A673 (cell line): ENCODE results near the gene STK10. TPM values are rescaled to one million over a fixed set of nuclear protein-coding genes. Genes with fewer than 3 reads are reported as not detected.
A peak's percentile ranks its signal among the peaks of the same experiment; 100 is the strongest.

Source experiments
- BruUV-seq: library from RNA; stranded (reverse); fragments of 400-500 nt; replicated peaks from 2 replicates; lab custom pipeline; 2021; lab: Mats Ljungman, UMichigan
- CTCF ChIA-PET: fragments of 300-600 bp; sonication (Branson Sonifier 250); formaldehyde crosslinking; loops from one replicate; lab custom pipeline; 2022; ENCODE audit warnings: antibody characterized with exemption; lab: Charles Lee
- POLR2A ChIA-PET: fragments of 300-600 bp; sonication (Branson Sonifier 250); formaldehyde crosslinking; loops from one replicate; lab custom pipeline; 2022; ENCODE audit warnings: antibody characterized with exemption; ENCODE audit not compliant: low non-redundant PET; lab: Charles Lee
- DNase-seq: peaks from one replicate; pipeline ENCODE4 v3.0.0-alpha.2; 2015; ENCODE audit warnings: low spot score
- H3K27ac ChIP-seq: fragments of 200-600 bp; sonication (generic); 2 replicates; pipeline ENCODE4 v1.5.1; 2016; ENCODE audit warnings: mixed run types, low read depth, mild to moderate bottlenecking, mixed read lengths, antibody characterized with exemption, low read length; ENCODE audit not compliant: poor library complexity, severe bottlenecking
- H3K27me3 ChIP-seq: fragments of 200-600 bp; sonication (generic); replicated peaks from 2 replicates; pipeline ENCODE4 v1.6.1; 2017; ENCODE audit warnings: mixed run types, low read depth, mild to moderate bottlenecking, mixed read lengths, antibody characterized with exemption, low read length; ENCODE audit not compliant: insufficient read depth, poor library complexity
- H3K36me3 ChIP-seq: fragments of 200-600 bp; sonication (generic); 2 replicates; pipeline ENCODE4 v1.6.1; 2016; ENCODE audit warnings: mixed run types, mild to moderate bottlenecking, mixed read lengths, antibody characterized with exemption, low read length; ENCODE audit not compliant: insufficient read depth, poor library complexity, severe bottlenecking
- H3K4me1 ChIP-seq: fragments of 200-600 bp; sonication (generic); 2 replicates; pipeline ENCODE4 v1.6.1; 2017; ENCODE audit warnings: mixed run types, mild to moderate bottlenecking, mixed read lengths, antibody characterized with exemption, low read length; ENCODE audit not compliant: insufficient read depth, poor library complexity, severe bottlenecking
- H3K4me3 ChIP-seq: fragments of 200-600 bp; sonication (generic); 2 replicates; pipeline ENCODE4 v1.5.1; 2016; ENCODE audit warnings: low read depth, mixed run types, mild to moderate bottlenecking, mixed read lengths, low read length; ENCODE audit not compliant: poor library complexity, severe bottlenecking
- H3K9me3 ChIP-seq: fragments of 200-600 bp; sonication (generic); 2 replicates; pipeline ENCODE4 v1.6.1; 2016; ENCODE audit warnings: mixed run types, low read depth, mild to moderate bottlenecking, mixed read lengths, antibody characterized with exemption, low read length; ENCODE audit not compliant: poor library complexity, severe bottlenecking
- EZH2 ChIP-seq: fragments of 200-600 bp; sonication (generic); IDR thresholded peaks from 2 replicates; pipeline ENCODE4 v1.6.1; 2017; ENCODE audit warnings: borderline replicate concordance, low read depth, mild to moderate bottlenecking, mixed read lengths, antibody characterized with exemption, low read length; ENCODE audit not compliant: poor library complexity, severe bottlenecking
- intact Hi-C: fragments of 100-400 bp; cut with micrococcal nuclease; formaldehyde crosslinking; loops from one replicate; pipeline ENCODE4 v1.10.0; 2022; ENCODE audit not compliant: unreplicated experiment
- total RNA-seq: library from RNA; stranded (reverse); gene quantifications from 2 replicates; pipeline ENCODE4 v1.2.3, GENCODE V29; 2021
- TF ChIP-seq, protein P1 (sequence below): fragments of 300-800, 200-600 bp; sonication (generic); conservative IDR thresholded peaks from 2 replicates; pipeline ENCODE4 v1.5.1; 2017; ENCODE audit warnings: low read depth, mild to moderate bottlenecking, antibody characterized with exemption, low read length, moderate library complexity, mixed read lengths

STK10 gene
- total RNA-seq, 1 experiment from 2014 or later: 3.8 TPM

GRCh38 chr5:172046593-172046992, 141.4 kb downstream of the STK10 start:
- no TSS peak for BruUV-seq
- intact Hi-C loops: loop anchor here (10.0 kb wide), 1 partner anchor 412 kb away; no protein-coding TSS in a partner anchor
- H3K27me3 ChIP-seq: no peaks in the 10 kb centered on the region
- no peak overlapping the region for H3K27ac ChIP-seq
- no peak for DNase-seq
- TF ChIP-seq, protein P1, sequence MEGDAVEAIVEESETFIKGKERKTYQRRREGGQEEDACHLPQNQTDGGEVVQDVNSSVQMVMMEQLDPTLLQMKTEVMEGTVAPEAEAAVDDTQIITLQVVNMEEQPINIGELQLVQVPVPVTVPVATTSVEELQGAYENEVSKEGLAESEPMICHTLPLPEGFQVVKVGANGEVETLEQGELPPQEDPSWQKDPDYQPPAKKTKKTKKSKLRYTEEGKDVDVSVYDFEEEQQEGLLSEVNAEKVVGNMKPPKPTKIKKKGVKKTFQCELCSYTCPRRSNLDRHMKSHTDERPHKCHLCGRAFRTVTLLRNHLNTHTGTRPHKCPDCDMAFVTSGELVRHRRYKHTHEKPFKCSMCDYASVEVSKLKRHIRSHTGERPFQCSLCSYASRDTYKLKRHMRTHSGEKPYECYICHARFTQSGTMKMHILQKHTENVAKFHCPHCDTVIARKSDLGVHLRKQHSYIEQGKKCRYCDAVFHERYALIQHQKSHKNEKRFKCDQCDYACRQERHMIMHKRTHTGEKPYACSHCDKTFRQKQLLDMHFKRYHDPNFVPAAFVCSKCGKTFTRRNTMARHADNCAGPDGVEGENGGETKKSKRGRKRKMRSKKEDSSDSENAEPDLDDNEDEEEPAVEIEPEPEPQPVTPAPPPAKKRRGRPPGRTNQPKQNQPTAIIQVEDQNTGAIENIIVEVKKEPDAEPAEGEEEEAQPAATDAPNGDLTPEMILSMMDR: no peak
- no peak for TF ChIP-seq EZH2
- no peak overlapping the region for H3K4me3 ChIP-seq
- ChIA-PET POLR2A (no interaction called here), CTCF (no interaction called here)
- H3K9me3 ChIP-seq: no peaks in the 10 kb centered on the region
- H3K4me1 ChIP-seq: no peaks in the 10 kb centered on the region
- H3K36me3 ChIP-seq: no peaks in the 10 kb centered on the region

DNA sequence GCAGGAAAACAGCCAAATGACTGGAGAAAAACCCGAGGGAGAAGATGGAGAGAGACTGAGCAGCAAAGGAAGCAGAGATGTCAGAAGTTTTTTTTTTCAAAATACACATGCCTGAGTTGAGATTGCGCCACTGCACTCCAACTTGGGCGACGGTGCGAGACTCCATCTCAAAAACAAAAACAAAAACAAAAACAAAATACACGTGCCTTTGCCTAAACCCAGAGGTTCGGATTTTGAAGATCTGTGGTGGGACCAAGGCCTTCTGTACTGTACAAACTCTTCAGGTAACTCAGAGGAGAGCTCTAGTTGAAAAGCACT, 142.8 kb downstream of the STK10 start:
- Histone ChIP-seq H3K9me3 (no peaks in the 10 kb centered on the region), H3K27me3 (no peaks in the 10 kb centered on the region), H3K4me3 (no peak overlapping the region), H3K36me3 (no peaks in the 10 kb centered on the region), H3K4me1 (no peaks in the 10 kb centered on the region), H3K27ac (no peak overlapping the region)
- BruUV-seq: no TSS peak
- ChIA-PET CTCF (interaction anchor here (0.7 to 1.8 kb wide), 2 partner anchors 133 to 206 kb away, joined by 3 to 9 read pairs; no protein-coding TSS in a partner anchor), POLR2A (no interaction called here)
- TF ChIP-seq EZH2: no peak
- intact Hi-C loops: loop anchor here (10.0 kb wide), 1 partner anchor 410 kb away; no protein-coding TSS in a partner anchor
- DNase-seq: no peak

DNA sequence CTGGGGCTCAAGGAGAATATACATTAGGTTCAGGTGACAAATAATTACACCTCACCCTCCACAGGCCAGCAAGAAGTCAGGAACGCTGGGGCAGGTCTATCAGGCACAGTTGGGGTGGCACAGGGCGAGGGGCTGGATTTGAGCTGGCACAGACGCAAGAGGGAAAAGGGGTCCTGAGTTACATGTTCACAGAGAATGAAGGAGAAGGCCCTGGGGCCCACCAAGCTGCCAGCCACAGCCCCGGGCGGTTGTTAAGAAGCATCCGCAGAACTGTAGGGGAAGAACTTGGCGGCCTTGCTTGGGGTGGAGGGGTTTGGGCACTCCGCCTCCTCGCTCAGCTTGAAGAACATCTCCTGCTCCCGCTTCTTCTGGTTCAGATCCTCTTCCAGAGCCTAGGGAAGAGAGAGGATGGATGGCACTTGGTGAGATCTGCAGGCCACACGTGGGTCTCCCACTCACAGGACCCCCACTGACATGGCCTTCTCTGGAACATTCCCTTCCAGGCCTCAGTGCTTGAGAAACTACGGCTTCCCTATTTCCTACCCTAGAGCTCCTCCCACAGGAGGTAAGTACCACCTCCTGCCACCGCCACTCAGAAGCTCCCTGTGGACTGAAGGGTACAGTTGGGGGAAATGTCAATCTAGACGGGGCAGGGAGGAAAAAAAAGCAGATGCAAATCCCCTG, 143.3 kb downstream of the STK10 start:
- peak; percentile 53 for DNase-seq
- no TSS peak for BruUV-seq
- no peaks in the 10 kb centered on the region for H3K9me3 ChIP-seq
- intact Hi-C loops: loop anchor here (5.0 to 10.0 kb wide), 2 partner anchors 410 to 627 kb away; partner anchors contain the start of gene FGF18
- POLR2A ChIA-PET: no interaction called here
- no peak overlapping the region for H3K27ac ChIP-seq
- no peaks in the 10 kb centered on the region for H3K36me3 ChIP-seq
- CTCF ChIA-PET: interaction anchor here (0.7 to 1.8 kb wide), 2 partner anchors 133 to 206 kb away, joined by 3 to 9 read pairs; no protein-coding TSS in a partner anchor
- no peaks in the 10 kb centered on the region for H3K4me1 ChIP-seq
- H3K4me3 ChIP-seq: no peak overlapping the region
- no peaks in the 10 kb centered on the region for H3K27me3 ChIP-seq
- no peak for TF ChIP-seq EZH2
- TF ChIP-seq, protein P1: 0 out of 2 replicates have a peak, but pooled peaks have one; percentile 25
